HepG2 (cell line): ENCODE results near the gene PHLPP2. TPM values are rescaled to one million over a fixed set of nuclear protein-coding genes. Genes with fewer than 3 reads are reported as not detected.
A peak's percentile ranks its signal among the peaks of the same experiment; 100 is the strongest.
"Not testable (repeated sequence)": the region's sequence is repeated elsewhere in the genome, so short reads cannot be mapped to it uniquely, and the experiment has no call there.

Source experiments
- CREM ChIP-seq, 2 experiments: sonication (generic) in 1 of 2; formaldehyde crosslinking in 1 of 2; IDR thresholded peaks; 2 replicates each; pipeline versions ENCODE4 v1.4.0 to v1.6.1; 2016 to 2020; ENCODE audit warnings: antibody characterized with exemption in 1 of 2, mild to moderate bottlenecking in 1 of 2, missing genetic modification reagents in 1 of 2
- GATAD2A ChIP-seq: IDR thresholded peaks from 2 replicates; pipeline ENCODE4 v1.6.1; 2016
- HMG20A ChIP-seq: IDR thresholded peaks from 2 replicates; pipeline ENCODE4 v1.6.1; 2016; ENCODE audit warnings: borderline replicate concordance
- HNF4A ChIP-seq: sonication (generic); formaldehyde crosslinking; IDR thresholded peaks from 2 replicates; pipeline ENCODE4 v1.4.0; 2020; ENCODE audit warnings: missing genetic modification reagents
- IRF2 ChIP-seq: IDR thresholded peaks from 2 replicates; pipeline ENCODE4 v1.6.1; 2018; ENCODE audit warnings: missing genetic modification reagents, missing compliant biosample characterization
- KAT7 ChIP-seq: IDR thresholded peaks from 2 replicates; pipeline ENCODE4 v1.6.1; 2018; ENCODE audit warnings: borderline replicate concordance, missing compliant biosample characterization
- MAFK ChIP-seq, 2 experiments: IDR thresholded peaks in 1 of 2; conservative IDR thresholded peaks in 1 of 2; 2 replicates each; pipeline ENCODE4 v1.6.1; 2011; ENCODE audit warnings: improper control_type of control experiment in 2 of 2, low read length in 2 of 2
- MED1 ChIP-seq: sonication (generic); formaldehyde crosslinking; IDR thresholded peaks from 2 replicates; pipeline ENCODE4 v1.4.0; 2020; ENCODE audit warnings: missing genetic modification reagents
- NR2F1 ChIP-seq, 2 experiments: fragments of 450-650 bp in 1 of 2; formaldehyde crosslinking in 1 of 2; IDR thresholded peaks; 2 replicates each; pipeline versions ENCODE4 v1.5.0 to v1.6.1; 2016 to 2020; ENCODE audit warnings: mild to moderate bottlenecking in 1 of 2, missing compliant biosample characterization in 1 of 2, missing genetic modification reagents in 1 of 2, moderate library complexity in 1 of 2
- PHF21A ChIP-seq: sonication (generic); formaldehyde crosslinking; IDR thresholded peaks from 2 replicates; pipeline ENCODE4 v1.5.0; 2020; ENCODE audit warnings: mild to moderate bottlenecking, missing genetic modification reagents
- TCF7 ChIP-seq: sonication (generic); IDR thresholded peaks from 2 replicates; pipeline ENCODE4 v1.6.1; 2016; ENCODE audit warnings: antibody characterized with exemption, low read depth
- TEAD3 ChIP-seq: optimal IDR thresholded peaks from 2 replicates; pipeline ENCODE3; 2016; ENCODE audit warnings: borderline replicate concordance
- THAP11 ChIP-seq: IDR thresholded peaks from 2 replicates; pipeline ENCODE4 v1.6.1; 2016; ENCODE audit warnings: missing biosample characterization, missing genetic modification reagents
- ZKSCAN8 ChIP-seq: IDR thresholded peaks from 2 replicates; pipeline ENCODE4 v1.6.1; 2016; ENCODE audit warnings: borderline replicate concordance, missing genetic modification reagents, missing compliant biosample characterization
- ZNF264 ChIP-seq: sonication (generic); formaldehyde crosslinking; IDR thresholded peaks from 2 replicates; pipeline ENCODE4 v1.4.0; 2020; ENCODE audit warnings: missing genetic modification reagents
- ZNF331 ChIP-seq: sonication (generic); formaldehyde crosslinking; IDR thresholded peaks from 2 replicates; pipeline ENCODE4 v1.4.0; 2020; ENCODE audit warnings: missing genetic modification reagents
- ZNF644 ChIP-seq: IDR thresholded peaks from 2 replicates; pipeline ENCODE4 v1.6.1; 2016; ENCODE audit warnings: low read depth
- polyA plus RNA-seq, 8 experiments: library from polyadenylated mRNA; depleted of rRNA in 3 of 8; stranded (reverse) in 7 of 8; unstranded in 1 of 8; fragments of >200 nt; fragmentation: Illumina TruSeq in 4 of 8; extraction: Trizol in 4 of 8; gene quantifications; 2 replicates each; pipeline versions ENCODE4 v1.2.1 to v1.2.3, GENCODE V29; 2011 to 2016; ENCODE audit warnings: low read depth in 4 of 8, missing spikeins in 1 of 8, mixed read lengths in 1 of 8; ENCODE audit not compliant: insufficient read depth in 1 of 8
- total RNA-seq, 5 experiments: library from RNA; depleted of rRNA; stranded (reverse); fragments of >200 nt; fragmentation: Illumina TruSeq; extraction: Trizol; gene quantifications; 2 replicates each; pipeline ENCODE4 v1.2.3, GENCODE V29; 2016; ENCODE audit warnings: low read depth in 1 of 5
- TF ChIP-seq, protein P1 (sequence below): IDR thresholded peaks from 2 replicates; pipeline ENCODE4 v1.6.1; 2016; ENCODE audit warnings: low read depth, missing genetic modification reagents, missing compliant biosample characterization
- TF ChIP-seq, protein P2 (sequence below): sonication (generic); formaldehyde crosslinking; IDR thresholded peaks from 2 replicates; pipeline ENCODE4 v1.4.0; 2020; ENCODE audit warnings: missing genetic modification reagents
- TF ChIP-seq, protein P3 (sequence below), 2 experiments: fragments of 450-650 bp in 1 of 2; sonication (generic) in 1 of 2; formaldehyde crosslinking; IDR thresholded peaks; 2 replicates each; pipeline versions ENCODE4 v1.5.0 to v1.8.0; 2020 to 2022; ENCODE audit warnings: mild to moderate bottlenecking in 1 of 2, missing genetic modification reagents in 1 of 2
- TF ChIP-seq, protein P4 (sequence below): IDR thresholded peaks from 2 replicates; pipeline ENCODE4 v1.6.1; 2012; ENCODE audit warnings: low read depth, low read length, improper control_type of control experiment

Gene PHLPP2
- total and polyA plus RNA-seq, 2 of the 13 experiments (the other 11 are each of a cell fraction or from before 2014, with no cell fraction given): 8.9 TPM

DNA sequence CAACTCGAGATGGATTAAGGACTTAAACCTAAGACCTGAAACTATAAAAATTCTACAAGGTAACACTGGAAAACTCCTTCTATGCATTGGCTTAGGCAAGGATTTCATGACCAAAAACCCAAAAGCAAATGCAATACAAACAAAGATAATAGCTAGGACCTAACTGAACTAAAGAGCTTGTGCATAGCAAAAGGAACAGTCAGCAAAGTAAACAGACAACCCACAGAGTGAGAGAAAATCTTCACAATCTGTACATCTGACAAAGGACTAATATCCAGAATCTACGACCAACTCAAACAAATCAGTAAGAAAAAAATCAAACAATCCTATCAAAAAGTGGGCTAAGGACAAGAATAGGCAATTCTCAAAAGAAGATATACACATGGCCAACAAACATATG is 126.1 kb downstream of the PHLPP2 start (continued):
- TF ChIP-seq, protein P1, sequence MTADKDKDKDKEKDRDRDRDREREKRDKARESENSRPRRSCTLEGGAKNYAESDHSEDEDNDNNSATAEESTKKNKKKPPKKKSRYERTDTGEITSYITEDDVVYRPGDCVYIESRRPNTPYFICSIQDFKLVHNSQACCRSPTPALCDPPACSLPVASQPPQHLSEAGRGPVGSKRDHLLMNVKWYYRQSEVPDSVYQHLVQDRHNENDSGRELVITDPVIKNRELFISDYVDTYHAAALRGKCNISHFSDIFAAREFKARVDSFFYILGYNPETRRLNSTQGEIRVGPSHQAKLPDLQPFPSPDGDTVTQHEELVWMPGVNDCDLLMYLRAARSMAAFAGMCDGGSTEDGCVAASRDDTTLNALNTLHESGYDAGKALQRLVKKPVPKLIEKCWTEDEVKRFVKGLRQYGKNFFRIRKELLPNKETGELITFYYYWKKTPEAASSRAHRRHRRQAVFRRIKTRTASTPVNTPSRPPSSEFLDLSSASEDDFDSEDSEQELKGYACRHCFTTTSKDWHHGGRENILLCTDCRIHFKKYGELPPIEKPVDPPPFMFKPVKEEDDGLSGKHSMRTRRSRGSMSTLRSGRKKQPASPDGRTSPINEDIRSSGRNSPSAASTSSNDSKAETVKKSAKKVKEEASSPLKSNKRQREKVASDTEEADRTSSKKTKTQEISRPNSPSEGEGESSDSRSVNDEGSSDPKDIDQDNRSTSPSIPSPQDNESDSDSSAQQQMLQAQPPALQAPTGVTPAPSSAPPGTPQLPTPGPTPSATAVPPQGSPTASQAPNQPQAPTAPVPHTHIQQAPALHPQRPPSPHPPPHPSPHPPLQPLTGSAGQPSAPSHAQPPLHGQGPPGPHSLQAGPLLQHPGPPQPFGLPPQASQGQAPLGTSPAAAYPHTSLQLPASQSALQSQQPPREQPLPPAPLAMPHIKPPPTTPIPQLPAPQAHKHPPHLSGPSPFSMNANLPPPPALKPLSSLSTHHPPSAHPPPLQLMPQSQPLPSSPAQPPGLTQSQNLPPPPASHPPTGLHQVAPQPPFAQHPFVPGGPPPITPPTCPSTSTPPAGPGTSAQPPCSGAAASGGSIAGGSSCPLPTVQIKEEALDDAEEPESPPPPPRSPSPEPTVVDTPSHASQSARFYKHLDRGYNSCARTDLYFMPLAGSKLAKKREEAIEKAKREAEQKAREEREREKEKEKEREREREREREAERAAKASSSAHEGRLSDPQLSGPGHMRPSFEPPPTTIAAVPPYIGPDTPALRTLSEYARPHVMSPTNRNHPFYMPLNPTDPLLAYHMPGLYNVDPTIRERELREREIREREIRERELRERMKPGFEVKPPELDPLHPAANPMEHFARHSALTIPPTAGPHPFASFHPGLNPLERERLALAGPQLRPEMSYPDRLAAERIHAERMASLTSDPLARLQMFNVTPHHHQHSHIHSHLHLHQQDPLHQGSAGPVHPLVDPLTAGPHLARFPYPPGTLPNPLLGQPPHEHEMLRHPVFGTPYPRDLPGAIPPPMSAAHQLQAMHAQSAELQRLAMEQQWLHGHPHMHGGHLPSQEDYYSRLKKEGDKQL (CRISPR knock-in tag): peak; percentile 69; the same call in 1 of the 2 replicates
- TF ChIP-seq CREM (IDR thresholded peaks at IDR 0.05) (peak; percentile 61), HMG20A (peak; percentile 93), GATAD2A (CRISPR knock-in tag) (peak; percentile 88), TEAD3 (CRISPR knock-in tag) (peak; percentile 92), IRF2 (CRISPR knock-in tag) (peak; percentile 45; the same call in 1 of the 2 replicates), THAP11 (peak; percentile 40; the same call in 1 of the 2 replicates), ZNF644 (CRISPR knock-in tag) (peak; percentile 89), TCF7 (peak; percentile 33; the same call in 1 of the 2 replicates), KAT7 (CRISPR knock-in tag) (peak; percentile 41; the same call in 1 of the 2 replicates), NR2F1 (CRISPR knock-in tag; IDR thresholded peaks at IDR 0.05) (peak in 1 of 2 experiments; percentile 28; a peak in 1 of 4 replicates), MED1 (CRISPR knock-in tag) (peak; percentile 86), ZKSCAN8 (CRISPR knock-in tag) (peak; percentile 86; the same call in 1 of the 2 replicates), PHF21A (CRISPR knock-in tag) (0 out of 2 replicates have a peak, but pooled peaks have one; percentile 30), ZNF264 (CRISPR knock-in tag) (0 out of 2 replicates have a peak, but pooled peaks have one; percentile 50), ZNF331 (CRISPR knock-in tag) (peak; percentile 52; the same call in 1 of the 2 replicates), MAFK (conservative IDR thresholded peaks at IDR 0.05 in 1 of 2, IDR thresholded peaks at IDR 0.05 in 1 of 2; ENCODE audit: low read length in 2 of 2) (peak; percentile 66 to 69), HNF4A (CRISPR knock-in tag) (peak; percentile 33; the same call in 1 of the 2 replicates)
- not testable (repeated sequence) for TF ChIP-seq CREM (CRISPR knock-in tag; IDR thresholded peaks at IDR 0.05)
- TF ChIP-seq, protein P2, sequence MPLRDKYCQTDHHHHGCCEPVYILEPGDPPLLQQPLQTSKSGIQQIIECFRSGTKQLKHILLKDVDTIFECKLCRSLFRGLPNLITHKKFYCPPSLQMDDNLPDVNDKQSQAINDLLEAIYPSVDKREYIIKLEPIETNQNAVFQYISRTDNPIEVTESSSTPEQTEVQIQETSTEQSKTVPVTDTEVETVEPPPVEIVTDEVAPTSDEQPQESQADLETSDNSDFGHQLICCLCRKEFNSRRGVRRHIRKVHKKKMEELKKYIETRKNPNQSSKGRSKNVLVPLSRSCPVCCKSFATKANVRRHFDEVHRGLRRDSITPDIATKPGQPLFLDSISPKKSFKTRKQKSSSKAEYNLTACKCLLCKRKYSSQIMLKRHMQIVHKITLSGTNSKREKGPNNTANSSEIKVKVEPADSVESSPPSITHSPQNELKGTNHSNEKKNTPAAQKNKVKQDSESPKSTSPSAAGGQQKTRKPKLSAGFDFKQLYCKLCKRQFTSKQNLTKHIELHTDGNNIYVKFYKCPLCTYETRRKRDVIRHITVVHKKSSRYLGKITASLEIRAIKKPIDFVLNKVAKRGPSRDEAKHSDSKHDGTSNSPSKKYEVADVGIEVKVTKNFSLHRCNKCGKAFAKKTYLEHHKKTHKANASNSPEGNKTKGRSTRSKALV (CRISPR knock-in tag): peak; percentile 73; the same call in 1 of the 2 replicates
- TF ChIP-seq, protein P3, sequence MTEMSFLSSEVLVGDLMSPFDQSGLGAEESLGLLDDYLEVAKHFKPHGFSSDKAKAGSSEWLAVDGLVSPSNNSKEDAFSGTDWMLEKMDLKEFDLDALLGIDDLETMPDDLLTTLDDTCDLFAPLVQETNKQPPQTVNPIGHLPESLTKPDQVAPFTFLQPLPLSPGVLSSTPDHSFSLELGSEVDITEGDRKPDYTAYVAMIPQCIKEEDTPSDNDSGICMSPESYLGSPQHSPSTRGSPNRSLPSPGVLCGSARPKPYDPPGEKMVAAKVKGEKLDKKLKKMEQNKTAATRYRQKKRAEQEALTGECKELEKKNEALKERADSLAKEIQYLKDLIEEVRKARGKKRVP (CRISPR knock-in tag; IDR thresholded peaks at IDR 0.05): peak in 1 of 2 experiments; percentile 81; a peak in 2 of 4 replicates
- TF ChIP-seq, protein P4, sequence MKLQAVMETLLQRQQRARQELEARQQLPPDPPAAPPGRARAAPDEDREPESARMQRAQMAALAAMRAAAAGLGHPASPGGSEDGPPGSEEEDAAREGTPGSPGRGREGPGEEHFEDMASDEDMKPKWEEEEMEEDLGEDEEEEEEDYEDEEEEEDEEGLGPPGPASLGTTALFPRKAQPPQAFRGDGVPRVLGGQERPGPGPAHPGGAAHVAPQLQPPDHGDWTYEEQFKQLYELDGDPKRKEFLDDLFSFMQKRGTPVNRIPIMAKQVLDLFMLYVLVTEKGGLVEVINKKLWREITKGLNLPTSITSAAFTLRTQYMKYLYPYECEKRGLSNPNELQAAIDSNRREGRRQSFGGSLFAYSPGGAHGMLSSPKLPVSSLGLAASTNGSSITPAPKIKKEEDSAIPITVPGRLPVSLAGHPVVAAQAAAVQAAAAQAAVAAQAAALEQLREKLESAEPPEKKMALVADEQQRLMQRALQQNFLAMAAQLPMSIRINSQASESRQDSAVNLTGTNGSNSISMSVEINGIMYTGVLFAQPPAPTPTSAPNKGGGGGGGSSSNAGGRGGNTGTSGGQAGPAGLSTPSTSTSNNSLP: peak; percentile 29; the same call in 1 of the 2 replicates
